ENCODE measurements around the gene GABBR2. TPM values are rescaled to one million over a fixed set of nuclear protein-coding genes. Genes with fewer than 3 reads are reported as not detected.
A peak's percentile ranks its signal among the peaks of the same experiment; 100 is the strongest.

The GABBR2 gene
- total RNA-seq, 1 experiment from 2014 or later, result 0.74 TPM

GRCh38 chr9:98403715-98404114 lies 305.0 kb downstream of the GABBR2 start:
- no peak for DNase-seq (ENCODE audit: low spot score)

GRCh38 chr9:98402019-98402840 lies 306.5 kb downstream of the GABBR2 start:
- DNase-seq (ENCODE audit: low spot score), result no peak

DNA sequence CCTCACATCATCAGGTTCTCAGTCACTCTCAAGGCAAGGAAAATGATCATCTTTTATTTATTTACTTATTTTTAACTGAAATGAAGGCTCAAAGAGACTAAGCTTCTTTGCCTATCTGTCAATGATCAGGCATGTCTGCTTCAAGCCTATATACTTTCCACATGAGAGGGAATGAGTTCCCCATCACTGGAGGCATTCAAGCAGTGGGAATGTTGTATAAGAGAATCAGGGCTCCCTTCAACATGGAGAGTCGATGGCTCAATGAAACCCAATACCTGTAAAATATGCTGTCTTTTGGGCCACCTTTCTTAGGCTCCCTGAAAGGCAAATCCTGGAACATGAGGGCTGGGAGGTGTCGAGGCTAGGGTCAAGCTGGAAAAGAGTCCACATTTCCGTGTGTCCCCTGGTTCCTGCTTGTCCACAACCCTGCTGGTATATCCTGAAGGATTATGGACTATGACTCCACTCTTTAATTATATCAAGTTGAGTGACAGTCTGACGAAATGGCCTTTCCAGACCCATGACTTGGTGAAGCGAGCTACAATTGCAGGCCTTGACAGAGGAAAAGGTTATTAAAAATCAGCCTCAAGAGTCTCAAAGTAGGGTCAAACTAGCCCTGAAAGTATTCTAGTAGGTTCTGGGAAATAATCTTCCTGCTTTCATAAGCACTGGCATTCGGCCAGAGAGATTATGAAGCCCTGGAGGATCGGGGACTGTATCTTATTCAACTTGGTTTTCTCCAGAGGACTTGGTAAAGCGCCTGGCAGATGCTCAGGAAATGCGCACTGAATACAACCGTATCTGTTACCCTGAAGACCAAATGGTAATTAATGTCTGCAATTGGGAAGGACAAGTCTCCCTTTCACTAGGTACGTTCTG lies 307.4 kb downstream of the GABBR2 start:
- DNase-seq (ENCODE audit: low spot score), result no peak

DNA sequence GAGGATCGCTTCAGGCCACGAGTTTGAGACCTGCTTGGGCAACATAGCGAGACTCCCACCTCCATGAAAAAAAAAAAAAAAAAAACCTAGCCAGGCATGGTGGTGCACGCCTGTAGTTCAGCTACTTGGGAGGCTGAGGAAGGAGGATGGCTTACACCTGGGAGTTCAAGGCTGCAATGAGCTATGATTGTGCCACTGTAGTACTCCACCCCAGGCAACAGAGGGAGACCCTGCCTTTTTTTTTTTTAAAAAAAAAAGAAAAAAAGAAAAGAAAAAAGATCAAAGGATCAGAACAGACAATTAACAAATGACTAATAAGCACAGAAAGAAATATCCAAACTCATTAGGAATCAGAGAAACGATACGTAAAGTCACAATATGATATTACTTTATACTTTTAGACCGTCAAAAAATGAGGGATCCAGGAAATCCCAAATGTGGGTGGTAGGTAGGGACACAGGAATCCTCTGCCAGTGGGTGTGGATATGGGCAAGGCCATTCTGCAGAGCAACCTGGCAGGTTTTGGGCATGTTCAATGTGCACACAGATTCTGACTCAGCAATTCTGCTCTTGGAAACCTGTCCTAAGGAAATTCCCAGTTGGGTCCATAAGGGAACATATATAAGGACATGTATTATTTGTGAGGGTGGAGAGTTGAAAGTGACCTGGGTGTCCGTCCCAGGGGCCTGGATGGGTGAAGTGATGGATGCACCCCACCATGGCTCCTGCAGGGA lies 308.6 kb downstream of the GABBR2 start:
- DNase-seq (ENCODE audit: low spot score), result no peak

DNA sequence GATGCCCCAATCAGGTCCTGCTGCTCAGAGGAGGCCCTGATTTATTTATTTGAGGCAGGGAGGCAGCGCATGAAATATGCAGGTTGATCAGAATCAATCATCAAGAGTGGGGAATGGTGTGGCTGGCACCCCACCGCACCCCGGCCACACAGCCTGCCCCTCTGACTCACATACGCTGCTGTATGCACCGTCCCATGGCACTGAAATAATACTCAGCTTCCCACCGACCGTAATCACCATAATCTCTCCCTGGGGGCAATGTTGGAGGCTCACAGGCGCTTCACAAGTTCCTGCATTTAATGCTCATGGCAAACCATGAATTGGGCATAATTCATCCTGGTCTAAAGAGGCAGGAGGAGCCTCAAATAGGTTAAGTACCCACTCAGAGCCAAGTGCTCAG lies 312.1 kb downstream of the GABBR2 start:
- no peak for DNase-seq (ENCODE audit: low spot score)

DNA sequence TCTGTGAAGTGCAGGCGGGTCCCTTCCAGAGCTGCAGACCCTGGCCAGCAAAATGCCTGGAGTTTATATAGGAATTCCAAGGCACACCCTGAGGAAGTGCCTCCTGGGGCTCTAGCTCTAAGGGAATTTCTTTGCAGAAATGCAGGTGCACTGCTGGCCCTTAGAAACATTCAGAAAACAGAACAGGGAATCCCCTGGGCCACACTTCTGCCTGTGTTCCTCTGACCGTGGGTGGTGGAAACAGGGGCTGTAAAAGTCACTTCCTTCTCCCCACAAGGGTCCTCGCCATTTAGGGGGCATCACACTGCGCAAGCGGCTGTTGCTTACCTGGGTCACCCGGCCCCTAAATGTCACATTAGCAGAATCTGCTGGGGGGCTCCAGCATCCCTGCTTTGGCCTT lies 312.5 kb downstream of the GABBR2 start:
- no peak for DNase-seq (ENCODE audit: low spot score)

DNA sequence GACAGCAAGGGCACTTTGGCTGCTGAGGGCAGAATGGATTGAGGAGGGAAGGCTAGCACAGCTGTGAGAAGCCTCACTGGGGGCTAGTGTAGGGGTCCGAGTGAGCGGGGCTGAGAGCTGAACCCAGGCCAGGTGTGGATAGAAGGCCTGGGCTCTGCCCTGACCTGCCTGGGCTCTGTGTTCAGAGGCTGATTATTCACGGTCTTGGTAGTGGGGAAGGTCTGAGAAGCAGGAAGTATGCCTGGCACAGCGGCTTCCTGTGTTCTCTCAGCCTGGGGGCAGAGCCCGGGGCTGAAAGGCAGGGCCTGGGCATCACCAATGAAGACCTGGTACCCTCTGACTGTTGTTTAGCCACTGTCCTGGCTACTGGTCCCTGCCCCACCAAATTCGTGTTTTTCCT lies 316.9 kb downstream of the GABBR2 start:
- DNase-seq (ENCODE audit: low spot score), result no peak

DNA sequence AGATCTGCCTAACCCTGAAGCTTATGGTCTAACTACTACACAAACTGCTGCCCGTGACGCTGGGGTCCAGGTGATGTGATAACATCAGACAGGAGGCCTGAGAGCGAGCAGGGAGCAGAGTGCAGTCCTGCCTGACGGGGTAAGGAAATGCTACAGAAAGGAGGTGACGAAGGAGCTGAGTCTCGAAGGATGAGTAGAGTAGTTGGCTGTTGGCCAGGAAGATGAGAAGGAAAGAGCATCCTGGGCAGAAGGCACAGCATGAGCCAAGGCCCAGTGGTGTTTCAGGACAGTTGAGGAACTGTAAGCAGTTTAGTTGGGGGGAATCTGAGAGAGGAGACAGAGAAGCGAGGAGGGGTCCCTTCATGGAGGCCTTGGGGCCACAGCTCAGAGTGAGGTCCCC lies 317.3 kb downstream of the GABBR2 start:
- DNase-seq (ENCODE audit: low spot score), result no peak

GRCh38 chr9:98385751-98386150 lies 323.0 kb downstream of the GABBR2 start:
- DNase-seq (ENCODE audit: low spot score), result no peak

- no peak for DNase-seq (ENCODE audit: low spot score)
These were observed 325.0 kb downstream of the GABBR2 start for GRCh38 chr9:98383758-98384157.

- DNase-seq (ENCODE audit: low spot score), result no peak
These were observed 327.2 kb downstream of the GABBR2 start for GRCh38 chr9:98381311-98382103.

DNA sequence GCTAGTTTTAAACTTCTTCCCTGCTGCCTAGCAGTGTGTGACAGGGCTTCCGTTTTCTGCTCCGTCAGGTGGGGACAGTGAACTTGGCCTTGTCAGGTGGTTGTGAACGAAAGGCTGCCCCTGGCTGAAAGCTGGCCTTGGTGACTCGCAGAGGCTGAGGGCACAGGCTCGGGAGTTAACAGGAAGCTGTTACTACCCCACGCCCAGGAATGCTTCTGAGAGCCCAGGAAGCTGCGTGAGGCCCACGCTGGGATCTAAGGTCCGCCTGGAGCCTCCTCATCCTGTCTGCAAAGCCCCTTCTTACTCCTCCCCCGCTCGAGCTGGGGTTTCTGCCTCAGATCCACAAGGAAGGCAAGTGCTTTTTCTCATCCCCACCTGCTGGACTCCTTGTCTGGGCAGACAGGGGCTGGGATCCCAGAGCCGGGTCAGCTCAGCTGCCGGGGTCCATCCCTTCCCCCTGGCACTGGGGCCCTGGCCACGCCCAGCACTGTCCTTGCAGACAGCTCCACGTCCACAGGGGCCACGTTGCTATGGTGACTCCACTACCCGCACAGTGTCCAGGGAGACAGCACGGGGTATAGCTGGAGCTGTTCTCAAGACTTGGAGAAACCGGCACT lies 328.6 kb downstream of the GABBR2 start:
- peak; percentile 79 for DNase-seq (ENCODE audit: low spot score)

DNA sequence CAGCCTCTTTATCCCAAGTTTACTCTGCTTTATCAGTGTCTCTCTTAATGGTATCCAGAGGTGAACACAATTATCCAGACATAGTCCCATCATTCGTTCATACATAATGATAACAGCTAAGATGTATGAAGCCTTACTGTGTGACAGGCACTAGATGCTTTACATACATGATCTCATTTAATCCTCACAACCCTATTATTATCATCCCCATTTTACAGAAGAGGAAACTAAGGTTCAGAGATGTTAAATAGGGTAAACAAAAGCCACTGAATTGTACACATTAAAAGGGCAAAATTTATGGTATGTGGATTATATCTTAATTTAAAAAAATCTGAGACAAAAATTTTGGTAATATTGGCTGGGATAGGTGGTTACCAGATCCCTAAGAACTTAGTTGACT lies 329.2 kb downstream of the GABBR2 start:
- no peak for DNase-seq (ENCODE audit: low spot score)

- DNase-seq (ENCODE audit: low spot score), result no peak
These were observed 329.9 kb downstream of the GABBR2 start for GRCh38 chr9:98378794-98379193.

DNA sequence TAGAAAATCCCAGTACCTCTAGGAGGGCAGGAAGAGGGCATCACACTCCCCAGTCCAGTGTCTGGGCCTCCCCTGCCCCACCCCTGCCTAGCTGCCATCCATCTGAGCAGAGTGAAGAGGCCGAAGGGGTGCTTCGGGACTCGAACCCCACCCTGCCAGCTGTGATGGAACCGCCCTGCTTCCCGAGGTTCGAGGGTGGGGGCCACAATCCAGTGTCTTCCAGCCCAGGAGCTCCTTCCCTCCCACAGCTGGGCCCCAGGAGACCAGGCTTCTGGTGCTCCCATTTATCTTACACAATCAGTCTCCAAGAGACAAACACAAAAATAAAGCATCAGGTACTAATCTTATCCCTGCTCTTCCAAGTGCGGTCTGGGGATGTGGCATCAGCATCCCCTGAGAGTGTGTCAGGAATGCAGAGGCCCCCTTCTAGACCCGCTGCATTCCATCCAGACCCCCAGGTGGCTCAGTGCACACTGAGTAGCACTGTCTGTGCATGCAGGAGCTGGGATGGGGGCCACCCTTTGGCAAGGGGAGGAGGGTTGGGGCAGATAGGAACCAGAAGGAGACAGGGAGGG lies 330.4 kb downstream of the GABBR2 start:
- DNase-seq (ENCODE audit: low spot score), result no peak

- DNase-seq (ENCODE audit: low spot score), result peak; percentile 44
These were observed 333.5 kb downstream of the GABBR2 start for GRCh38 chr9:98375138-98375726.

GRCh38 chr9:98374385-98375051 lies 334.2 kb downstream of the GABBR2 start:
- DNase-seq (ENCODE audit: low spot score), result peak; percentile 68

- no peak for DNase-seq (ENCODE audit: low spot score)
These were observed 335.1 kb downstream of the GABBR2 start for GRCh38 chr9:98373609-98374008.

- no peak for DNase-seq (ENCODE audit: low spot score)
These were observed 336.5 kb downstream of the GABBR2 start for GRCh38 chr9:98372077-98372836.

Data from A172 (cell line).